GM12891 (cell line): ENCODE measurements around the gene STAP2.

ENCODE experiments used
- POLR2A ChIP-seq: IDR thresholded peaks from 2 replicates; pipeline ENCODE4 v1.6.1; 2011; ENCODE audit warnings: low read depth, low read length, control low read depth
- POLR2AphosphoS5 ChIP-seq: IDR thresholded peaks from 2 replicates; pipeline ENCODE4 v1.6.1; 2011; ENCODE audit warnings: low read depth, low read length, control low read depth
- POU2F2 ChIP-seq: IDR thresholded peaks from 2 replicates; pipeline ENCODE4 v1.6.1; 2011; ENCODE audit warnings: low read depth, mild to moderate bottlenecking, control low read depth, low read length, moderate library complexity
- SPI1 ChIP-seq: IDR thresholded peaks from 2 replicates; pipeline ENCODE4 v1.6.1; 2011; ENCODE audit warnings: low read depth, low read length, control low read depth
- TAF1 ChIP-seq: IDR thresholded peaks from 2 replicates; pipeline ENCODE4 v1.6.1; 2011; ENCODE audit warnings: low read depth, low read length, control low read depth

GRCh38 chr19:4323692-4324091, 14.9 kb downstream of the STAP2 start:
- TF ChIP-seq POLR2AphosphoS5 = no peak
- no peak for TF ChIP-seq POLR2A
- no peak for TF ChIP-seq POU2F2
- no peak for TF ChIP-seq TAF1
- TF ChIP-seq SPI1 = no peak
